K562 (cell line): ENCODE measurements around the gene ATP5PB. TPM values are rescaled to one million over a fixed set of nuclear protein-coding genes. Genes with fewer than 3 reads are reported as not detected.

ENCODE experiments used
- ATAC-seq: fragments of 200-7000 bp; cut with Tn5 transposase; 3 replicates; pipeline ENCODE4 v1.9.1; 2020; ENCODE audit warnings: moderate library complexity
- BruUV-seq: library from RNA; stranded (reverse); fragments of 400-500 nt; replicated peaks from 2 replicates; lab custom pipeline; 2021; lab: Mats Ljungman, UMichigan
- CTCF ChIA-PET: fragments of 300-600 bp; formaldehyde crosslinking; extraction: SDS; loops from one replicate; lab custom pipeline; 2021; ENCODE audit warnings: low intra/inter-chr PET ratio; lab: Yijun Ruan, JAX
- POLR2A ChIA-PET: fragments of 300-600, 350-650 bp; sonication (Branson Sonifier 250); formaldehyde crosslinking; extraction: SDS; loops from one replicate; lab custom pipeline; 2021; ENCODE audit warnings: antibody characterized with exemption, inconsistent platforms; lab: Yijun Ruan, JAX
- DNase-seq, 4 experiments: peaks; one replicate each; pipeline versions ENCODE4 v3.0.0 to v3.0.0-alpha.2; 2011 to 2018; ENCODE audit warnings: low spot score in 3 of 4, mixed read lengths in 3 of 4; ENCODE audit errors: extremely low read depth in 1 of 4
- FAIRE-seq: peaks from 2 replicates; lab custom pipeline; 2011; peaks lifted over from hg19 to GRCh38; lab: Jason Lieb, UNC
- H2AFZ ChIP-seq: 2 replicates; pipeline ENCODE4 v1.6.0; 2011; ENCODE audit warnings: low read depth, low read length, control low read depth, inconsistent platforms
- H3K27ac ChIP-seq: fragments of 200-600 bp; 3 replicates; pipeline ENCODE4 v1.8.0; 2011; ENCODE audit warnings: low read depth, mild to moderate bottlenecking, control low read depth, inconsistent platforms, low read length, moderate library complexity, mixed read lengths; ENCODE audit errors: extremely low read depth
- H3K27me3 ChIP-seq, 2 experiments: fragments of 300-600 bp in 1 of 2; 2 replicates in 1 of 2; 3 replicates in 1 of 2; pipeline versions ENCODE4 v1.6.0 to v1.8.0; 2011; ENCODE audit warnings: inconsistent platforms in 2 of 2, low read length in 2 of 2, mild to moderate bottlenecking in 1 of 2, mixed read lengths in 1 of 2, moderate library complexity in 1 of 2; ENCODE audit not compliant: control insufficient read depth in 2 of 2, insufficient read depth in 2 of 2
- H3K36me3 ChIP-seq: fragments of 300-600 bp; 3 replicates; pipeline ENCODE4 v1.8.0; 2011; ENCODE audit warnings: mild to moderate bottlenecking, low read length, inconsistent platforms; ENCODE audit not compliant: control insufficient read depth, insufficient read depth
- H3K4me1 ChIP-seq, 2 experiments: fragments of 200-600 bp in 1 of 2; replicated peaks in 1 of 2; 2 replicates in 1 of 2; 3 replicates in 1 of 2; pipeline versions ENCODE4 v1.5.1 to v1.8.0; 2011; ENCODE audit warnings: inconsistent platforms in 2 of 2, low read length in 2 of 2, mild to moderate bottlenecking in 1 of 2, mixed read lengths in 1 of 2, moderate library complexity in 1 of 2; ENCODE audit not compliant: control insufficient read depth in 2 of 2, insufficient read depth in 2 of 2
- H3K4me2 ChIP-seq: 2 replicates; pipeline ENCODE4 v1.6.1; 2011; ENCODE audit warnings: low read length, control low read depth, inconsistent platforms, mixed read lengths; ENCODE audit not compliant: insufficient read depth
- H3K4me3 ChIP-seq: fragments of 200-600 bp; sonication (generic), shearing (Covaris generic); 2 replicates; pipeline ENCODE4 v1.5.1; 2016; ENCODE audit warnings: control low read depth, inconsistent platforms
- H3K79me2 ChIP-seq: fragments of 200-600 bp; 3 replicates; pipeline ENCODE4 v1.8.0; 2011; ENCODE audit warnings: low read length, inconsistent platforms; ENCODE audit not compliant: control insufficient read depth, insufficient read depth
- H3K9ac ChIP-seq, 2 experiments: 2 replicates each; pipeline versions ENCODE4 v1.6.0 to v1.6.1; 2011; ENCODE audit warnings: low read depth in 2 of 2, low read length in 2 of 2, control low read depth in 1 of 2, inconsistent platforms in 1 of 2, mild to moderate bottlenecking in 1 of 2, mixed read lengths in 1 of 2; ENCODE audit not compliant: insufficient read depth in 1 of 2
- H3K9me1 ChIP-seq: one replicate; pipeline ENCODE4 v1.6.0; 2011; ENCODE audit warnings: inconsistent platforms, mild to moderate bottlenecking, low read length, moderate library complexity; ENCODE audit not compliant: control insufficient read depth, insufficient read depth
- H3K9me3 ChIP-seq: replicated peaks from 2 replicates; pipeline ENCODE4 v1.5.1; 2011; ENCODE audit warnings: low read depth, low read length, inconsistent platforms; ENCODE audit not compliant: control insufficient read depth, insufficient read depth
- H4K20me1 ChIP-seq: replicated peaks from 2 replicates; pipeline ENCODE4 v1.6.1; 2011; ENCODE audit warnings: low read length, inconsistent platforms, mixed read lengths; ENCODE audit not compliant: control insufficient read depth, insufficient read depth
- FOXA1 ChIP-seq: fragments of 450-650 bp; IDR thresholded peaks from 2 replicates; pipeline ENCODE4 v1.6.1; 2016; ENCODE audit warnings: mild to moderate bottlenecking, borderline replicate concordance
- HMGXB4 ChIP-seq: sonication (generic); formaldehyde crosslinking; IDR thresholded peaks from 2 replicates; pipeline ENCODE4 v1.8.1; 2023; ENCODE audit warnings: mild to moderate bottlenecking, missing genetic modification reagents
- WGBS: fragments of 100-300 bp; shearing (Covaris generic); methylation state at CpG from one replicate; pipeline ENCODE4 v1.1.6; 2016; ENCODE audit warnings: low coverage, mixed read lengths; ENCODE audit not compliant: insufficient coverage; ENCODE audit errors: missing lambda C conversion rate; 5-methylcytosine and 5-hydroxymethylcytosine counted together
- in situ Hi-C: fragments of 300-500 bp; cut with MboI; formaldehyde crosslinking; loops from 4 replicates; pipeline ENCODE4 v1.15.0; 2018; ENCODE audit warnings: inconsistent platforms, mixed read lengths
- intact Hi-C: fragments of 100-400 bp; cut with micrococcal nuclease; formaldehyde crosslinking; loops from 2 replicates; pipeline ENCODE4 v1.14.2; 2022
- polyA plus RNA-seq, 8 experiments: library from polyadenylated mRNA; depleted of rRNA in 4 of 8; stranded (reverse) in 5 of 8; unstranded in 3 of 8; fragments of >200 nt; fragmentation: Nextera tagmentation in 2 of 8; fragmentation: Illumina TruSeq in 1 of 8; extraction: Ambion mirVana in 2 of 8; extraction: Trizol in 1 of 8; gene quantifications; 2 replicates each; pipeline versions ENCODE4 v1.2.1 to v1.2.3, GENCODE V29; 2011 to 2014; ENCODE audit warnings: inconsistent platforms in 1 of 8, missing spikeins in 1 of 8
- total RNA-seq, 7 experiments: library from RNA; depleted of rRNA in 6 of 7; stranded (reverse); fragments of >200 nt in 6 of 7; fragmentation: Illumina TruSeq in 2 of 7; extraction: Trizol in 2 of 7; gene quantifications; 2 replicates each; pipeline versions ENCODE4 v1.2.1 to v1.2.3, GENCODE V29; 2011 to 2021; ENCODE audit warnings: low replicate concordance in 1 of 7
- TF ChIP-seq, protein P1 (sequence below): fragments of 450-650 bp; IDR thresholded peaks from 2 replicates; pipeline ENCODE4 v1.6.1; 2018; ENCODE audit not compliant: partially characterized antibody

ATP5PB gene
- total and polyA plus RNA-seq, 9 of the 15 experiments (the other 6 are each of a cell fraction or from before 2014, with no cell fraction given), result 651 to 2,735 (median 1,061) TPM

DNA sequence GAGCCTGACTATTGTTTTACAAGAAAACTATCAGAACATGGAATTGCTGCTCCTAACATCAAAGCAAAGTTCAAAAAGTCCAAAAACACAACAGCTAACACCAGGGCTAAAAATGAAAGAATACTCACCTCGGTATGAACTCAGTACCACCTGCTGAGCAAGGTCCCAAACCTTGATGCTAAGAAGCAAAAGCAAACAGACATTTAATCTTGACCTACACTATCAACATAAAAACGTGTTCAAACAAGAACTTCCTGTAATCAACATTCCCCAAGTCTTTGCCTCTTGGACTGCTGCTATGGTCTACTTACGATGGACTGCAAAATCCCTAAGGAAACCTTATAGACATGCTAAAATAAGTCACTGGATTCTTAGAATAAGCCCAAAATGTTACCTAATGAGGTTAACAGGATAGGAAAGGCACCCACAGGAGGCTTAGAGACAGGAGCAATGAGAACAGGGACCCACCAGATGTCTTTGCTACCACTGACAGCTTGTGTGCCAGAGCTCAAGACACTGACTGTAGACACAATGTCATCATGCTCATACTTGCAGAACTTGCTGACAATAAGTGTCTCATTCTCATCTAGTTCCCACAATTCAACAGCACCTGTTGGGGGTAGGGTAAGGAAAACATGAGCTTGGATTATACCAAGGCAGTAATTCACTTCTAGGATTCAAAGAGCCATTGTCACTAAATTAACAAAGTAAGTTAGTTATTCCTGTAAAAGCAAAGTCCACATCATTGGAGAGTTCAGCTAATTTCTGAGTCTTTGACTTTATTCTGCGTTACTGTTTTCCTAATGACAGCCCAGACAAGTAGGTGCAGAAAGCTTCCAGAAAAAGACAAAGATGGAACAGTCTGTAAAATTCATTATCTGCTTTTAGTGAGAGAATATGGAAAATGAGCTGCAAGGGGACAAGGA, 2.0 kb upstream of the ATP5PB start:
- DNase-seq (no peak), FAIRE-seq (peak; percentile 40), ATAC-seq (no peak)
- Histone ChIP-seq H3K4me1 (peaks cover 9 to 28% of the 10 kb centered on the region in 2 experiments; a peak in 4 of 5 replicates), H3K27me3 (no peaks in the 10 kb centered on the region), H3K9me1 (no peaks in the 10 kb centered on the region), H3K4me3 (peak overlapping the region; percentile 76), H3K9me3 (no peaks in the 10 kb centered on the region), H3K36me3 (peaks cover 82% of the 10 kb centered on the region), H3K79me2 (peaks cover 67% of the 10 kb centered on the region), H2AFZ (no peak overlapping the region), H4K20me1 (no peaks in the 10 kb centered on the region), H3K4me2 (peak overlapping the region; percentile 99), H3K27ac (no peak overlapping the region; the same call in 2 of the 3 replicates), H3K9ac (peak overlapping the region in 1 of 2 experiments; percentile 99; a peak in 2 of 4 replicates)
- in situ Hi-C loops, result no loop called here
- ChIA-PET CTCF (interaction anchor here (0.6 kb wide), 2 partner anchors 34 to 61 kb away, joined by 3 to 4 read pairs; no protein-coding TSS in a partner anchor), POLR2A (interaction anchor here (0.6 to 5.4 kb wide), 7 partner anchors 8 to 818 kb away, joined by 3 to 40 read pairs (median 3); no protein-coding TSS in a partner anchor)
- no peak for TF ChIP-seq FOXA1
- TF ChIP-seq HMGXB4 (CRISPR knock-in tag), result 0 out of 2 replicates have a peak, but pooled peaks have one; percentile 24
- TF ChIP-seq, protein P1, sequence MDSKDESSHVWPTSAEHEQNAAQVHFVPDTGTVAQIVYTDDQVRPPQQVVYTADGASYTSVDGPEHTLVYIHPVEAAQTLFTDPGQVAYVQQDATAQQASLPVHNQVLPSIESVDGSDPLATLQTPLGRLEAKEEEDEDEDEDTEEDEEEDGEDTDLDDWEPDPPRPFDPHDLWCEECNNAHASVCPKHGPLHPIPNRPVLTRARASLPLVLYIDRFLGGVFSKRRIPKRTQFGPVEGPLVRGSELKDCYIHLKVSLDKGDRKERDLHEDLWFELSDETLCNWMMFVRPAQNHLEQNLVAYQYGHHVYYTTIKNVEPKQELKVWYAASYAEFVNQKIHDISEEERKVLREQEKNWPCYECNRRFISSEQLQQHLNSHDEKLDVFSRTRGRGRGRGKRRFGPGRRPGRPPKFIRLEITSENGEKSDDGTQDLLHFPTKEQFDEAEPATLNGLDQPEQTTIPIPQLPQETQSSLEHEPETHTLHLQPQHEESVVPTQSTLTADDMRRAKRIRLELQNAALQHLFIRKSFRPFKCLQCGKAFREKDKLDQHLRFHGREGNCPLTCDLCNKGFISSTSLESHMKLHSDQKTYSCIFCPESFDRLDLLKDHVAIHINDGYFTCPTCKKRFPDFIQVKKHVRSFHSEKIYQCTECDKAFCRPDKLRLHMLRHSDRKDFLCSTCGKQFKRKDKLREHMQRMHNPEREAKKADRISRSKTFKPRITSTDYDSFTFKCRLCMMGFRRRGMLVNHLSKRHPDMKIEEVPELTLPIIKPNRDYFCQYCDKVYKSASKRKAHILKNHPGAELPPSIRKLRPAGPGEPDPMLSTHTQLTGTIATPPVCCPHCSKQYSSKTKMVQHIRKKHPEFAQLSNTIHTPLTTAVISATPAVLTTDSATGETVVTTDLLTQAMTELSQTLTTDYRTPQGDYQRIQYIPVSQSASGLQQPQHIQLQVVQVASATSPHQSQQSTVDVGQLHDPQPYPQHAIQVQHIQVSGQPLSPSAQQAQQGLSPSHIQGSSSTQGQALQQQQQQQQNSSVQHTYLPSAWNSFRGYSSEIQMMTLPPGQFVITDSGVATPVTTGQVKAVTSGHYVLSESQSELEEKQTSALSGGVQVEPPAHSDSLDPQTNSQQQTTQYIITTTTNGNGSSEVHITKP, result peak; percentile 69
- 28% methylated on average over 4 of the region's 4 CpGs for WGBS
- BruUV-seq, result TSS peak; percentile 37
- intact Hi-C loops, result no loop called here
